Measurements from ENCODE around the gene SDK2. TPM values are rescaled to one million over a fixed set of nuclear protein-coding genes. Genes with fewer than 3 reads are reported as not detected.

SDK2 gene
- total and polyA plus RNA-seq, 2 of the 8 experiments (the other 6 are each of a cell fraction or from before 2014, with no cell fraction given) = 3.9 to 4.1 TPM

- TF ChIP-seq CHD7 (IDR thresholded peaks at IDR 0.05; ENCODE audit: insufficient replicate concordance, low read length) = no peak
- TF ChIP-seq E2F6 (IDR thresholded peaks at IDR 0.05) = no peak
- TF ChIP-seq MAFK (IDR thresholded peaks at IDR 0.05; ENCODE audit: low read depth, low read length) = no peak
- TF ChIP-seq CBX8 (IDR thresholded peaks at IDR 0.05; ENCODE audit: borderline replicate concordance, low read depth, low read length) = no peak
- no peak for TF ChIP-seq MAX (IDR thresholded peaks at IDR 0.05)
- TF ChIP-seq EP300 (IDR thresholded peaks at IDR 0.05; ENCODE audit: borderline replicate concordance in 1 of 2, low read depth in 2 of 2, low read length in 2 of 2) = no peak
Measured at GRCh38 chr17:73549841-73550430, 94.3 kb downstream of the SDK2 start (continued).
